Measurements from ENCODE around the gene CCDC93.
"Not testable (repeated sequence)": the region's sequence is repeated elsewhere in the genome, so short reads cannot be mapped to it uniquely, and the experiment has no call there.

The CCDC93 gene

GRCh38 chr2:117949806-117950205 is 64.1 kb downstream of the CCDC93 start:
- no peak for DNase-seq

GRCh38 chr2:117948615-117949014 is 65.3 kb downstream of the CCDC93 start:
- no peak for DNase-seq

- no peak for DNase-seq
These were observed 68.6 kb downstream of the CCDC93 start for GRCh38 chr2:117945296-117945695.

- no peak for DNase-seq
These were observed 69.1 kb downstream of the CCDC93 start for GRCh38 chr2:117944816-117945215.

GRCh38 chr2:117943013-117943672 is 70.7 kb downstream of the CCDC93 start:
- DNase-seq = no peak

- no peak for DNase-seq
These were observed 71.3 kb downstream of the CCDC93 start for GRCh38 chr2:117942551-117942950.

- DNase-seq = no peak
These were observed 72.2 kb downstream of the CCDC93 start for GRCh38 chr2:117941693-117942092.

GRCh38 chr2:117940436-117940835 is 73.4 kb downstream of the CCDC93 start:
- DNase-seq = no peak

GRCh38 chr2:117938611-117939010 is 75.3 kb downstream of the CCDC93 start:
- DNase-seq = no peak

- DNase-seq = no peak
These were observed 76.9 kb downstream of the CCDC93 start for GRCh38 chr2:117936871-117937428.

- DNase-seq = no peak
These were observed 77.9 kb downstream of the CCDC93 start for GRCh38 chr2:117935954-117936353.

GRCh38 chr2:117935456-117935855 is 78.4 kb downstream of the CCDC93 start:
- DNase-seq = no peak

GRCh38 chr2:117933884-117934354 is 80.0 kb downstream of the CCDC93 start:
- no peak for DNase-seq

- no peak for DNase-seq
These were observed 81.9 kb downstream of the CCDC93 start for GRCh38 chr2:117931978-117932377.

GRCh38 chr2:117931266-117931665 is 82.6 kb downstream of the CCDC93 start:
- DNase-seq = no peak

GRCh38 chr2:117930775-117931174 is 83.1 kb downstream of the CCDC93 start:
- no peak for DNase-seq

- DNase-seq = not testable (repeated sequence)
These were observed 90.4 kb downstream of the CCDC93 start for GRCh38 chr2:117923471-117923870.

GRCh38 chr2:117921520-117921919 is 92.3 kb downstream of the CCDC93 start:
- no peak for DNase-seq

GRCh38 chr2:117918608-117919007 is 95.3 kb downstream of the CCDC93 start:
- no peak for DNase-seq

GRCh38 chr2:117917223-117917917 is 96.5 kb downstream of the CCDC93 start:
- no peak for DNase-seq

- no peak for DNase-seq
These were observed 110.9 kb downstream of the CCDC93 start for GRCh38 chr2:117902933-117903332.

GRCh38 chr2:117888897-117889296 is 125.0 kb downstream of the CCDC93 start:
- no peak for DNase-seq

- DNase-seq = no peak
These were observed 128.6 kb downstream of the CCDC93 start for GRCh38 chr2:117885308-117885707.

GRCh38 chr2:117879003-117879402 is 134.9 kb downstream of the CCDC93 start:
- no peak for DNase-seq

Data from activated CD4-positive, CD25-positive, alpha-beta regulatory T cell (primary cell).